Suprapubic skin (tissue), 4 donors: ENCODE measurements around the gene YWHAQ. TPM values are rescaled to one million over a fixed set of nuclear protein-coding genes. Genes with fewer than 3 reads are reported as not detected.
A peak's percentile ranks its signal among the peaks of the same experiment; 100 is the strongest.

Experiments
- DNase-seq, 2 donors: peaks; one replicate each; pipeline ENCODE4 v3.0.0-alpha.2; 2019; ENCODE audit warnings: low spot score in 2 of 2
- H3K27ac ChIP-seq: fragments of 200-600 bp; sonication (generic); one replicate; pipeline ENCODE4 v1.5.1; 2019
- H3K27me3 ChIP-seq: fragments of 200-600 bp; sonication (generic); one replicate; pipeline ENCODE4 v1.5.1; 2019
- H3K36me3 ChIP-seq: fragments of 200-600 bp; sonication (generic); one replicate; pipeline ENCODE4 v1.5.1; 2019
- H3K4me1 ChIP-seq: fragments of 200-600 bp; sonication (generic); one replicate; pipeline ENCODE4 v1.5.1; 2019
- H3K4me3 ChIP-seq: fragments of 200-600 bp; sonication (generic); one replicate; pipeline ENCODE4 v1.5.1; 2019; ENCODE audit warnings: mild to moderate bottlenecking
- H3K9me3 ChIP-seq: fragments of 200-600 bp; sonication (generic); one replicate; pipeline ENCODE4 v1.5.1; 2019
- EP300 ChIP-seq: sonication (generic); formaldehyde crosslinking; IDR thresholded peaks from one replicate; pipeline ENCODE4 v1.6.1; 2017; ENCODE audit warnings: antibody characterized with exemption
- POLR2A ChIP-seq, 2 donors: fragments of 450-650 bp; IDR thresholded peaks; one replicate each; pipeline ENCODE4 v1.6.1; 2017; ENCODE audit warnings: antibody characterized with exemption in 2 of 2, mild to moderate bottlenecking in 2 of 2, moderate library complexity in 2 of 2
- POLR2AphosphoS5 ChIP-seq, 3 donors: sonication (generic); formaldehyde crosslinking; IDR thresholded peaks; one replicate each; pipeline ENCODE4 v1.6.1; 2017; ENCODE audit warnings: antibody characterized with exemption in 3 of 3
- WGBS: methylation state at CpG from one replicate; pipeline ENCODE4 v1.1.5; 2018; 5-methylcytosine and 5-hydroxymethylcytosine counted together
- total RNA-seq, 4 donors: library from RNA; depleted of rRNA; stranded (reverse); fragments of >200 nt; gene quantifications; one replicate each; pipeline ENCODE4 v1.1.0, GENCODE V29; 2016
- TF ChIP-seq, protein P1 (sequence below), 2 donors: fragments of 200-600 bp in 1 of 2; fragments of 450-650 bp in 1 of 2; sonication (generic) in 1 of 2; IDR thresholded peaks; one replicate each; pipeline ENCODE4 v1.5.1; 2016 to 2019; ENCODE audit warnings: antibody characterized with exemption in 2 of 2, mild to moderate bottlenecking in 1 of 2, moderate library complexity in 1 of 2

The YWHAQ gene
- total RNA-seq, 4 donors from 2014 or later, result 84.6 to 172 (median 165) TPM

DNA sequence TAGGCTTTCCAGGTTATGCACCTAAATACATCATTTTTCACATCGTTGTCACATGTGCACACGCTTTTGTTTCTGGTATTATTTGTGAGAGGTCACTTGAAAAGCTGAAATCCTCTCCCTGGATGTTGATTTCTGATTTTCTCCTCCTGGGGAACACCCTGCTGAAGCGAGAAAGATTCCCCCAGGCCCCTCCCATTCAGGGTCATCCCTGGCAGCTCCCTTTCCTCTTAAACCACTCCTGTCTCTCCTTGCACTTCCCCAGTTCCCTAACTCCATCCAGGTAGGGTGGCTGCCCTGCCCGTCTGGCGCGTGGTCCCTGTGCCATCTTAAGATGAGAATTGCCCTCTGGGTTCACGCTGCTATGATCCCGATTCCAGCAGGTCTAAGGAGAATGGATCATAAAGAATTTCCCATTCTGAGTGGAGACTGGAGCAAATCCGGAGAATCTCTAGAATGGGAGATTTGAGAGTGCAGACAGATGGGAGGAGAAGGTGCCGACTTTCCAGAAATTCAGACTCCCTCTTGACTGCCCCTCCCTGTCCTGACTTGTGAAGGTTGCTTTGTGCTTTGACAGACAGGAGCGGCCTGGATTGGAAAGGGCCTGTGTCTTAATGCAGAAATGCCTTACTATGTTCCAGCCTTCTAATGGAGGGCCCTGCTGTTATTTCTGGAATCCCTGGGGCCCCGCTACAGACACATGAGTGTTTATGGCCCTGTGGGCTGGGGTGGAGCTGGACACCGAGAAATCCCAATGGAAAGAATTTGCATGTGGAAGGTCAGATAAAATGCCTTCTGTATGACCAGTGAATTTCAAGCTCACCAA lies 1.3 kb upstream of the YWHAQ start:
- 64% methylated on average over 13 of the region's 13 CpGs for WGBS

DNA sequence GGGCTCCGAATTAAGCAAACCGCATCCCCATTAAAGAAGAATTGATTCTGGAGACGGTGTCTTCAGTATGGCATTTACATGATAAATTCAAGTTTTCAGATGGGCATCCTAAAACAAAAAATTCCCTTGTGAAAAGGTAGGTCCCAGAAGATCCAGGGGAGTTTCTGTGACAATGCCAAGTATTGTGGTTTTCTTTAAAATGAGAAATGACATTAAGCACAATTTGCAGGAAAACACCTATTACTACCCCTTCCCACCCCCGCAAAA lies 689 bp upstream of the YWHAQ start:
- no peak for DNase-seq
- peak overlapping the region; percentile 99 for H3K27ac ChIP-seq
- TF ChIP-seq EP300 (no peak), POLR2A (IDR thresholded peaks at IDR 0.05) (no peak), POLR2AphosphoS5 (IDR thresholded peaks at IDR 0.05) (no peak)
- TF ChIP-seq, protein P1, sequence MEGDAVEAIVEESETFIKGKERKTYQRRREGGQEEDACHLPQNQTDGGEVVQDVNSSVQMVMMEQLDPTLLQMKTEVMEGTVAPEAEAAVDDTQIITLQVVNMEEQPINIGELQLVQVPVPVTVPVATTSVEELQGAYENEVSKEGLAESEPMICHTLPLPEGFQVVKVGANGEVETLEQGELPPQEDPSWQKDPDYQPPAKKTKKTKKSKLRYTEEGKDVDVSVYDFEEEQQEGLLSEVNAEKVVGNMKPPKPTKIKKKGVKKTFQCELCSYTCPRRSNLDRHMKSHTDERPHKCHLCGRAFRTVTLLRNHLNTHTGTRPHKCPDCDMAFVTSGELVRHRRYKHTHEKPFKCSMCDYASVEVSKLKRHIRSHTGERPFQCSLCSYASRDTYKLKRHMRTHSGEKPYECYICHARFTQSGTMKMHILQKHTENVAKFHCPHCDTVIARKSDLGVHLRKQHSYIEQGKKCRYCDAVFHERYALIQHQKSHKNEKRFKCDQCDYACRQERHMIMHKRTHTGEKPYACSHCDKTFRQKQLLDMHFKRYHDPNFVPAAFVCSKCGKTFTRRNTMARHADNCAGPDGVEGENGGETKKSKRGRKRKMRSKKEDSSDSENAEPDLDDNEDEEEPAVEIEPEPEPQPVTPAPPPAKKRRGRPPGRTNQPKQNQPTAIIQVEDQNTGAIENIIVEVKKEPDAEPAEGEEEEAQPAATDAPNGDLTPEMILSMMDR (IDR thresholded peaks at IDR 0.05), result no peak
- no peaks in the 10 kb centered on the region for H3K27me3 ChIP-seq
- H3K4me1 ChIP-seq, result peaks cover 42% of the 10 kb centered on the region
- peak overlapping the region; percentile 80 for H3K4me3 ChIP-seq
- H3K9me3 ChIP-seq, result no peaks in the 10 kb centered on the region
- WGBS, result 21% methylated on average over 4 of the region's 4 CpGs
- no peaks in the 10 kb centered on the region for H3K36me3 ChIP-seq

More for the DNA sequence above, 1.3 kb upstream of the YWHAQ start:
- DNase-seq, result no peak
- no peaks in the 10 kb centered on the region for H3K9me3 ChIP-seq
- TF ChIP-seq EP300 (no peak), POLR2A (IDR thresholded peaks at IDR 0.05) (no peak), POLR2AphosphoS5 (IDR thresholded peaks at IDR 0.05) (no peak)
- TF ChIP-seq, protein P1 (IDR thresholded peaks at IDR 0.05), result no peak
- H3K4me3 ChIP-seq, result no peak overlapping the region
- H3K27ac ChIP-seq, result peak overlapping the region; percentile 2
- H3K27me3 ChIP-seq, result no peaks in the 10 kb centered on the region
- H3K4me1 ChIP-seq, result peaks cover 36% of the 10 kb centered on the region
- no peaks in the 10 kb centered on the region for H3K36me3 ChIP-seq

DNA sequence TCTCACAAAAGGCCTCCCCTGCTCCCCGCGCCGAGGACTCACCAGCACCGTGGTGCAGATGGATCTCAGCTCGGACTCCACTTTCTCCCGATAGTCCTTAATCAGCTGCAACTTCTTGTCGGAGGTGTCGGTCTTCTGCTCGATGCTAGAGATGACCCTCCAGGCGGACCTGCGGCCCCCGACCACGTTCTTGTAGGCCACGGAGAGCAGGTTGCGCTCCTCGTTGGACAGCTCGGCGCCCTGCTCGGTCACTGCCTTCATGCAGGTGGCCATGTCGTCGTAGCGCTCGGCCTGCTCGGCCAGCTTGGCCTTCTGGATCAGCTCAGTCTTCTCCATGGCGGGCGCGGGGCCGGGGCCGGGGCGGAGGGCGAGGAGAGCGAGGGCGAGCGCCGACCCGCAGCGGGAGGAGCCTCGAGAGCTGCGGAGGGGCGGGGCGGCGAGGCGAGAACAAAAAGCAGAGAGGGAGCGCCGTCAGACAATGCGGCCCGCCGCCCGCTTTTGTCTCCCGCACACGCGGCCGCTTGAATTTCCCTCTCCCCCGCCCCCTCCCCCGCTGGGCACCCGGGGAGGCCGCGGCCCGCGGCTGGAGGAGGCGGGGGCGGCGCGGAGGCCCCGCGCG lies 571 bp downstream of the YWHAQ start:
- Histone ChIP-seq H3K9me3 (no peaks in the 10 kb centered on the region), H3K4me1 (peaks cover 53% of the 10 kb centered on the region), H3K36me3 (no peaks in the 10 kb centered on the region), H3K27me3 (no peaks in the 10 kb centered on the region), H3K4me3 (peak overlapping the region; percentile 80), H3K27ac (peak overlapping the region; percentile 99)
- DNase-seq, result peak; percentile 89 to 90
- 0% methylated on average over 41 of the region's 67 CpGs for WGBS
- TF ChIP-seq POLR2AphosphoS5 (IDR thresholded peaks at IDR 0.05) (peak in 1 of 3 donors; percentile 33), POLR2A (IDR thresholded peaks at IDR 0.05) (peak in 1 of 2 donors; percentile 9), EP300 (no peak)

DNA sequence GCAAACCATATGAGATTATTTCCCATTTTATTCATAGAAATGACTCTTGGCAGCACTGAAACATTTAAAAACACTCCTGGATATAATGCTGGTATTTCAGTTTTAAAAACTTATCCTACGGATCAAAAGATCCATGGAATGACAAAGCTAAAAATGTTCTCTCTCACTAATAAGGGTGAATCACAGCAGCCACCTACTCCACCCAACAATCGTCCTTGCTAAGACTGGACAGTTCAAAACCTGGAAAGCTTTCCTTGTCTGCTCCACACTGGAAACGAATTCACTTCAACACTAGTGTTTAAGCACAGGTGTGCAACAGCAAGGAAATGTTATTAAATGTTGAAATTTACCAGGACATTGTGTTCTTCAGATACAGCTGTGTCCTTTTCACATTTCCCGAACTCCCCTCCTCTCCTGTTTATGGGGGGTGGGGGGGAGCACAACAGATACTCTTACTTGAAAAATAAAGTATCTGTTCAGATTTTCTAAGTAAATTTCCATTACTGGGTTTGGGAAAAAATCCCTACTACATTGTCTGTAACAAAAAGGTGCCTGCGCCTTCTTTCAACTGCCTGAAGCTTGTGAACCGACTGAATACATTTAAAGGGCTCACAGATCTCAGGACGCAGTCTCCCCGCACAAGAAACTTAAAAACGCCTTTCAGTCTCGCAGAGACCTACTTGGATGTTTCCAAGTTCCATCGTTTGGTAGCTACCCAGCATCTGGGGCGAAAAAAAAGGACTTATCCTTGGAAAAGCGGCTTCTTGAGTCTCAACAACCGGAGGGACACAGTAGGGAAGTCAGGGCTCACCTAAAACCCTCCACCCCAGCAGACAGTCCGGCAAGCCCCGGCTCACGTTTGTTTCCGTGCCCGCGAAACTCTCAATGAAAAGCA lies 1.3 kb downstream of the YWHAQ start:
- Histone ChIP-seq H3K27ac (peak overlapping the region; percentile 99), H3K4me3 (peak overlapping the region; percentile 80), H3K27me3 (no peaks in the 10 kb centered on the region), H3K36me3 (no peaks in the 10 kb centered on the region), H3K4me1 (peaks cover 53% of the 10 kb centered on the region), H3K9me3 (no peaks in the 10 kb centered on the region)
- peak in 1 of 3 donors; percentile 43 for TF ChIP-seq POLR2AphosphoS5 (IDR thresholded peaks at IDR 0.05)
- TF ChIP-seq, protein P1 (IDR thresholded peaks at IDR 0.05), result no peak
- DNase-seq, result no peak
- 3% methylated on average over 20 of the region's 20 CpGs for WGBS

DNA sequence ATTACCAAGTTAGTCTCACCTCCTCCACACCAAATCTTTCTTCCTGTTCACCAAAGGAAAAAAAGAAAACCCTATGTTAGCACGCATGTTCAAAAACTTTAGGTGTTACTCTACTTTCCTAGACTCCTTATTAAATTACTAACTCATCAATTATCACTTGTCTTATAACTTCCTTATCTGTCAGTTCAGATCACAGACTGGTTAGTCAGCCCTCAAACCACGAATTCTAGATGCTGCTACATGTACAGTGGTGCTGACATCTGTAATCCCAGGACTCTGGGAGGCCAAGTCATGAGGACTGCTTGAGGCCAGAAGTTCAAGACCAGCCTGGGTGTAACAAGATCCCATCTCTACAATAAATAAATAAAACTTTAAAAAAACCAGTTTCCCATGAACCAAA lies 3.5 kb downstream of the YWHAQ start:
- H3K27ac ChIP-seq, result no peak overlapping the region
- H3K4me1 ChIP-seq, result peaks cover 72% of the 10 kb centered on the region
- no peak for DNase-seq
- no peak overlapping the region for H3K4me3 ChIP-seq
- 63% methylated on average over 2 of the region's 2 CpGs for WGBS
- H3K27me3 ChIP-seq, result no peaks in the 10 kb centered on the region
- TF ChIP-seq EP300 (no peak), POLR2A (IDR thresholded peaks at IDR 0.05) (no peak), POLR2AphosphoS5 (IDR thresholded peaks at IDR 0.05) (no peak)
- TF ChIP-seq, protein P1 (IDR thresholded peaks at IDR 0.05), result no peak
- H3K9me3 ChIP-seq, result no peaks in the 10 kb centered on the region
- no peaks in the 10 kb centered on the region for H3K36me3 ChIP-seq
